SU-DHL-6 (cell line): ENCODE data around the gene FAM199X.

Experiments used
- H2AFZ ChIP-seq: fragments of 200-600 bp; sonication (generic); 2 replicates; pipeline ENCODE4 v1.6.1; 2014; ENCODE audit warnings: low read depth, mild to moderate bottlenecking, moderate library complexity, mixed read lengths, antibody characterized with exemption, low read length; ENCODE audit not compliant: severe bottlenecking
- H3F3A ChIP-seq: fragments of 200-600 bp; shearing (Covaris generic); 2 replicates; pipeline ENCODE4 v1.6.0; 2016; ENCODE audit warnings: antibody characterized with exemption, mild to moderate bottlenecking; ENCODE audit not compliant: insufficient read depth
- H3K27ac ChIP-seq: fragments of 200-600 bp; sonication (generic); 2 replicates; pipeline ENCODE4 v1.5.1; 2016; ENCODE audit warnings: low read depth, mild to moderate bottlenecking, low read length, moderate library complexity, mixed read lengths
- H3K27me3 ChIP-seq: fragments of 200-600 bp; sonication (generic), shearing (Covaris generic); 2 replicates; pipeline ENCODE4 v1.6.0; 2014; ENCODE audit warnings: mild to moderate bottlenecking, low read length
- H3K36me3 ChIP-seq: fragments of 200-600 bp; sonication (generic); 2 replicates; pipeline ENCODE4 v1.6.1; 2014; ENCODE audit warnings: mild to moderate bottlenecking, low read length, mixed read lengths
- H3K4me2 ChIP-seq: fragments of 300-600, 200-600 bp; shearing (Covaris generic), sonication (generic); 2 replicates; pipeline ENCODE4 v1.6.0; 2014; ENCODE audit warnings: low read length, low read depth, mild to moderate bottlenecking; ENCODE audit not compliant: poor library complexity, severe bottlenecking
- H3K4me3 ChIP-seq: fragments of 200-600 bp; sonication (generic); 2 replicates; pipeline ENCODE4 v1.5.1; 2014; ENCODE audit warnings: antibody characterized with exemption, low read length, mild to moderate bottlenecking, mixed read lengths; ENCODE audit not compliant: insufficient read depth, poor library complexity, severe bottlenecking
- H3K79me2 ChIP-seq: fragments of 200-600 bp; sonication (generic); 2 replicates; pipeline ENCODE4 v1.6.1; 2014; ENCODE audit warnings: mild to moderate bottlenecking, low read length, moderate library complexity; ENCODE audit not compliant: insufficient read depth
- H3K9ac ChIP-seq: fragments of 200-600 bp; sonication (generic); 2 replicates; pipeline ENCODE4 v1.7.0; 2014; ENCODE audit warnings: mild to moderate bottlenecking, low read length
- H3K9me2 ChIP-seq: fragments of 200-600 bp; sonication (generic); replicated peaks from 2 replicates; pipeline ENCODE4 v1.6.1; 2014; ENCODE audit warnings: low read length; ENCODE audit not compliant: insufficient read depth
- H3K9me3 ChIP-seq: fragments of 200-600 bp; sonication (generic); 2 replicates; pipeline ENCODE4 v1.6.1; 2014; ENCODE audit warnings: low read length, mixed read lengths; ENCODE audit not compliant: insufficient read depth
- H4K20me1 ChIP-seq: fragments of 200-600 bp; sonication (generic); 2 replicates; pipeline ENCODE4 v1.6.1; 2014; ENCODE audit warnings: low read depth, mild to moderate bottlenecking, antibody characterized with exemption, low read length, moderate library complexity, mixed read lengths
- EZH2phosphoT487 ChIP-seq: fragments of 200-600 bp; sonication (generic), shearing (Covaris generic); conservative IDR thresholded peaks from 2 replicates; pipeline ENCODE4 v1.6.1; 2018; ENCODE audit warnings: mild to moderate bottlenecking, antibody characterized with exemption, low read length, moderate library complexity, mixed read lengths
- TF ChIP-seq, protein P1 (sequence below): fragments of 200-600 bp; sonication (generic); IDR thresholded peaks from one replicate; pipeline ENCODE4 v1.5.1; 2017; ENCODE audit warnings: antibody characterized with exemption, mild to moderate bottlenecking, low read length, moderate library complexity; ENCODE audit not compliant: insufficient read depth, poor library complexity, severe bottlenecking

FAM199X gene

DNA sequence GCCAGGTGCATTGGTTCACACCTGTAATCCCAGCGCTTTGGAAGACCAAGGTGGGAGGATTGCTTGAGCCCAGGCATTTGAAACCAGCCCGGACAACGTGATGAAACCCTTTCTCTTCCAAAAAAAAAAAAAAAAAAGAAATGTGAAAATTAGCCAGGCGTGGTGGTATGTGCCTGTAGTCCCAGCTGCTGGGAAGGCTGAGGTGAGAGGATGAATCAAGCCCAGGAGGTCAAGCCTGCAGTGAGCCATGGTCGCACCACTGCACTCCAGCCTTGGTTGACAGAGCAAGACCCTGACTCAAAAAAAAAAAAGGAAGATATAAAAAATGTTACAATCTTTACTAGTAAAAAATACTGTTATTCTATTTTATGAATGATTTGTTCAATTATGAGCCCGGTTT, 5.9 kb downstream of the FAM199X start:
- no peaks in the 10 kb centered on the region for H3K9me2 ChIP-seq
- no peak overlapping the region for H3K9ac ChIP-seq
- no peaks in the 10 kb centered on the region for H3K9me3 ChIP-seq
- no peaks in the 10 kb centered on the region for H3K27me3 ChIP-seq
- H3K36me3 ChIP-seq: 0 out of 2 replicates have a peak, but pooled peaks cover 5% of the 10 kb centered on the region
- H4K20me1 ChIP-seq: no peaks in the 10 kb centered on the region
- H3F3A ChIP-seq: no peaks in the 10 kb centered on the region
- TF ChIP-seq, protein P1, sequence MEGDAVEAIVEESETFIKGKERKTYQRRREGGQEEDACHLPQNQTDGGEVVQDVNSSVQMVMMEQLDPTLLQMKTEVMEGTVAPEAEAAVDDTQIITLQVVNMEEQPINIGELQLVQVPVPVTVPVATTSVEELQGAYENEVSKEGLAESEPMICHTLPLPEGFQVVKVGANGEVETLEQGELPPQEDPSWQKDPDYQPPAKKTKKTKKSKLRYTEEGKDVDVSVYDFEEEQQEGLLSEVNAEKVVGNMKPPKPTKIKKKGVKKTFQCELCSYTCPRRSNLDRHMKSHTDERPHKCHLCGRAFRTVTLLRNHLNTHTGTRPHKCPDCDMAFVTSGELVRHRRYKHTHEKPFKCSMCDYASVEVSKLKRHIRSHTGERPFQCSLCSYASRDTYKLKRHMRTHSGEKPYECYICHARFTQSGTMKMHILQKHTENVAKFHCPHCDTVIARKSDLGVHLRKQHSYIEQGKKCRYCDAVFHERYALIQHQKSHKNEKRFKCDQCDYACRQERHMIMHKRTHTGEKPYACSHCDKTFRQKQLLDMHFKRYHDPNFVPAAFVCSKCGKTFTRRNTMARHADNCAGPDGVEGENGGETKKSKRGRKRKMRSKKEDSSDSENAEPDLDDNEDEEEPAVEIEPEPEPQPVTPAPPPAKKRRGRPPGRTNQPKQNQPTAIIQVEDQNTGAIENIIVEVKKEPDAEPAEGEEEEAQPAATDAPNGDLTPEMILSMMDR: no peak
- no peak for TF ChIP-seq EZH2phosphoT487
- H3K79me2 ChIP-seq: peaks cover 41% of the 10 kb centered on the region
- H3K27ac ChIP-seq: no peak overlapping the region
- H2AFZ ChIP-seq: no peak overlapping the region
- H3K4me2 ChIP-seq: no peak overlapping the region
- H3K4me3 ChIP-seq: no peak overlapping the region

DNA sequence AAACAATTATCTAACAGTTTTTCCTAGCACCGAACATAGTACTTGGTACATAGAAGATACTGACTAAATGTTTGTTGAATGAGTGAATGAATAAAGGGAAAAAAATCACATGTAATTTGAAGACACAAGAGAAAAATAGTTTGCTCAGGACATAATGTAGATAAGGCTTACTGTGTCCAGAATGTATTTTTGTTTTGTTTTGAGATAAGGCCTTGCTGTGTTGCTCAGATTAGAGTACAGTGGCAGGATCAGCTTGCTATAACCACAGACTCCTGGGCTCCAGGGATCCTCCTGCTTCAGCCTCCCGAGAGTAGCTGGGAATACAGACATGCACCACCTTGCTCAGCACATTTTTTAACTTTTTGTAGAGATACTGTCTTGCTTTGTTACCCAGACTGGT, 6.5 kb downstream of the FAM199X start:
- H3K36me3 ChIP-seq: 0 out of 2 replicates have a peak, but pooled peaks cover 5% of the 10 kb centered on the region
- no peaks in the 10 kb centered on the region for H3F3A ChIP-seq
- TF ChIP-seq, protein P1: no peak
- TF ChIP-seq EZH2phosphoT487: no peak
- no peaks in the 10 kb centered on the region for H4K20me1 ChIP-seq
- H3K4me3 ChIP-seq: no peak overlapping the region
- no peaks in the 10 kb centered on the region for H3K9me3 ChIP-seq
- H2AFZ ChIP-seq: no peak overlapping the region
- H3K4me2 ChIP-seq: no peak overlapping the region
- no peak overlapping the region for H3K27ac ChIP-seq
- H3K9ac ChIP-seq: no peak overlapping the region
- H3K27me3 ChIP-seq: no peaks in the 10 kb centered on the region
- peaks cover 39% of the 10 kb centered on the region for H3K79me2 ChIP-seq
- no peaks in the 10 kb centered on the region for H3K9me2 ChIP-seq

DNA sequence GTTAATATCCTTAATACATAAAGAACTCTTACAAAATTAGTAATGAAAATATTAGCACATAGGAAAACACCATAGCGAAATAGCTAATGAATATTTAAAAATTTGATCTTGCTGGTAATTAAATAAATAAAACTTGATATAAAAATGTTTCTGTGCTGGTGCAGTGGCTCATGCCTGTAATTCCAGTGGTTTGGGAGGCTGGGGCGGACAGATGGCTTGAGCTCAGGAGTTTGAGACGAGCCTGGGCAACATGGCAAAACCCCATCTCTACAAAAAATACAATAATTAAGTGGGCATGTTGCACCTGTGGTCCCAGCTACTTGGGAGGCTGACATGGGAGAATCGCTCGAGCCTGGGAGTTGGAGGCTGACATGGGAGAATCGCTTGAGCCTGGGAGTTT, 7.6 kb downstream of the FAM199X start:
- TF ChIP-seq, protein P1: no peak
- no peak for TF ChIP-seq EZH2phosphoT487
- H3K9me3 ChIP-seq: no peaks in the 10 kb centered on the region

More for the DNA sequence above, 7.6 kb downstream of the FAM199X start:
- no peak overlapping the region for H2AFZ ChIP-seq
- 0 out of 2 replicates have a peak, but pooled peaks cover 5% of the 10 kb centered on the region for H3K36me3 ChIP-seq
- peaks cover 31% of the 10 kb centered on the region for H3K79me2 ChIP-seq
- no peak overlapping the region for H3K4me2 ChIP-seq
- H3K9ac ChIP-seq: no peak overlapping the region
- no peaks in the 10 kb centered on the region for H4K20me1 ChIP-seq
- no peaks in the 10 kb centered on the region for H3F3A ChIP-seq
- no peaks in the 10 kb centered on the region for H3K9me2 ChIP-seq
- no peaks in the 10 kb centered on the region for H3K27me3 ChIP-seq
- H3K27ac ChIP-seq: no peak overlapping the region
- no peak overlapping the region for H3K4me3 ChIP-seq
